ENCODE data around the gene FOXA1. TPM values are rescaled to one million over a fixed set of nuclear protein-coding genes. Genes with fewer than 3 reads are reported as not detected.

Gene FOXA1
- total RNA-seq, 1 experiment from 2014 or later, result 0.07 TPM

DNA sequence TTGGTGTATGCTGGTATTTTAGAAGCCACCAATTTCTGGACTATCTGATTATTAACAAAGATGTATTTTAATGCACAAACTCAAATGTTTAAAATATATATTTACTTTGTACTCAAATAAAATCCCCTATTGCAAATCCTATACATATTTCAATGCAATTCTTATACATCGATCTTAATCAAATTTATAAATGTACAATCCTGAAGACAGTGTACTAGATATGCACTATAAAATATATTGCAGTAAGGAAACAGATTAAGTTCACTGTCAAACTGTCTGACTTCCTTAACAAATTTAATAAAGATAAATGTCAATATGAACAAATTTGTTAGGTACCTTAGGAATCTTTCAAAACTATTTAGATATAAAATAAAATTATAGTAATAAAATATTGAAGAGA is 43.9 kb downstream of the FOXA1 start:
- H3K9me3 Mint-ChIP-seq, result peaks cover 14 to 16% of the 10 kb centered on the region in 2 experiments
- H2AK5ac ChIP-seq (ENCODE audit: insufficient read length, low read length), result no peak overlapping the region

More for the DNA sequence above, 43.9 kb downstream of the FOXA1 start:
- Histone ChIP-seq H4K91ac (ENCODE audit: insufficient read length, low read depth, low read length) (no peak overlapping the region), H3T11ph (ENCODE audit: low read length) (no peak overlapping the region), H4K20me1 (ENCODE audit: control insufficient read depth, insufficient read depth, insufficient read length) (no peaks in the 10 kb centered on the region), H2BK120ac (ENCODE audit: low read depth, low read length, poor library complexity, severe bottlenecking) (no peak overlapping the region), H3K18ac (ENCODE audit: insufficient read length, low read depth, low read length) (no peak overlapping the region), H3K27ac (ENCODE audit: insufficient read length, low read depth, low read length) (no peak overlapping the region), H2BK12ac (ENCODE audit: insufficient read length, low read depth, low read length) (no peak overlapping the region), H2BK15ac (ENCODE audit: low read depth, low read length) (no peak overlapping the region), H4K5ac (ENCODE audit: insufficient read length, low read depth, low read length) (no peak overlapping the region), H3K23me2 (ENCODE audit: insufficient read length, low read depth, low read length, poor library complexity, severe bottlenecking) (no peaks in the 10 kb centered on the region), H3K14ac (ENCODE audit: insufficient read depth, low read length) (no peak overlapping the region), H3K56ac (ENCODE audit: insufficient read length, low read depth, low read length) (no peak overlapping the region), H3K79me2 (ENCODE audit: insufficient read depth, low read length) (no peaks in the 10 kb centered on the region), H3K4me2 (ENCODE audit: insufficient read depth, insufficient read length, low read length) (no peak overlapping the region), H3K4ac (ENCODE audit: low read depth, low read length) (no peak overlapping the region), H2AFZ (ENCODE audit: low read length) (no peak overlapping the region), H3K23ac (ENCODE audit: insufficient read length, low read depth, low read length) (no peak overlapping the region), H3K9ac (ENCODE audit: extremely low read depth, insufficient read length, low read length) (no peak overlapping the region), H3K79me1 (ENCODE audit: insufficient read depth, low read depth, low read length, poor library complexity, severe bottlenecking) (no peaks in the 10 kb centered on the region), H4K8ac (replicated peaks; ENCODE audit: insufficient read length, low read depth, low read length) (no peak overlapping the region), H3K27me3 (ENCODE audit: insufficient read depth, low read length) (no peaks in the 10 kb centered on the region), H2BK5ac (ENCODE audit: insufficient read length, low read length) (no peak overlapping the region), H3K4me1 (ENCODE audit: insufficient read depth, low read length) (no peaks in the 10 kb centered on the region), H3K9me3 (ENCODE audit: control insufficient read depth, low read depth, low read length) (no peaks in the 10 kb centered on the region), H2BK20ac (ENCODE audit: low read depth, low read length, poor library complexity, severe bottlenecking) (no peak overlapping the region)
- DNase-seq, result no peak
- Mint-ChIP-seq H3K36me3 (ENCODE audit: insufficient read depth in 1 of 3, low read depth in 3 of 3) (peaks cover 4 to 10% (median 7%) of the 10 kb centered on the region in 3 experiments; a peak in 5 of 7 replicates), H3K4me1 (no peaks in the 10 kb centered on the region), H3K27me3 (ENCODE audit: low read depth) (no peaks in the 10 kb centered on the region), H3K4me3 (no peak overlapping the region), H3K27ac (no peak overlapping the region)
- no peak for TF ChIP-seq CTCF (conservative IDR thresholded peaks at IDR 0.05)
- WGBS (ENCODE audit: extremely low coverage, insufficient read length, low lambda C conversion rate), result 100% methylated on average over 1 of the region's 1 CpG
